NB4 (cell line): ENCODE measurements around the gene TMPRSS3.

Experiments
- POLR2A ChIP-seq: IDR thresholded peaks from 2 replicates; pipeline ENCODE4 v1.6.1; 2011; ENCODE audit warnings: mild to moderate bottlenecking; ENCODE audit not compliant: insufficient read length; ENCODE audit errors: extremely low read depth
- TF ChIP-seq, protein P1 (sequence below): IDR thresholded peaks from one replicate; pipeline ENCODE4 v1.5.1; 2012; ENCODE audit warnings: low read depth, low read length

DNA sequence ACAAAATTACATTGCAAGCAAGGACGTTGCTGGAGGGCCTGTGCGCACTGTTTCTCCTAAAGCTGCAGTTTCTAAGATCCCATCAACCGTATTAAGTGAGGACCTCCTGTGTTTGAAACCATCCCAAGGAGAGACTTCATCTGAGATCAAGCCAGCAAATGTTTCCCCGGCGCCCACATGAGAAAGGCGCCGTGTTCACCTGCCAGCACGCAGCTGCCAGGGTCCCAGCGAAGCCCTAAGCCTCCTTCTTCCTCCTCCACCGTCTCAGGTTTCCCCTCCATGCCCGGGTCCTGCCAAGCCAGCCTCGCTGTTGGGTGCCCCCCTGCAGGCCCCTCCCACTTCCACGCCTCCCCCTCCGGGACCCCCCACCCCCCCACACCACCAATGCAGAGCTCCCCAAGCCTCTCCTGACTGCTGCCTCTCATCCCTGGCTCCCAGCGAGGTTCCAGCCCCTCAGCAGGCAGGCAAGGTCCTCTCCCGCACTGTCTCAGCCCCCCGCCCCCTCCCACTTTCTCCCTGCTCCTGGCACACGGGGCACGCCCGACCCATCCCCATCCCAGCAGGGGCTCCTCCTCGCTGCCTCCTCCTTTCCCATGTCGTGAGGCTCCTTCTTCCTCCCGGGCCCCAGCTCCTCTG lies 20.9 kb downstream of the TMPRSS3 start:
- TF ChIP-seq, protein P1, sequence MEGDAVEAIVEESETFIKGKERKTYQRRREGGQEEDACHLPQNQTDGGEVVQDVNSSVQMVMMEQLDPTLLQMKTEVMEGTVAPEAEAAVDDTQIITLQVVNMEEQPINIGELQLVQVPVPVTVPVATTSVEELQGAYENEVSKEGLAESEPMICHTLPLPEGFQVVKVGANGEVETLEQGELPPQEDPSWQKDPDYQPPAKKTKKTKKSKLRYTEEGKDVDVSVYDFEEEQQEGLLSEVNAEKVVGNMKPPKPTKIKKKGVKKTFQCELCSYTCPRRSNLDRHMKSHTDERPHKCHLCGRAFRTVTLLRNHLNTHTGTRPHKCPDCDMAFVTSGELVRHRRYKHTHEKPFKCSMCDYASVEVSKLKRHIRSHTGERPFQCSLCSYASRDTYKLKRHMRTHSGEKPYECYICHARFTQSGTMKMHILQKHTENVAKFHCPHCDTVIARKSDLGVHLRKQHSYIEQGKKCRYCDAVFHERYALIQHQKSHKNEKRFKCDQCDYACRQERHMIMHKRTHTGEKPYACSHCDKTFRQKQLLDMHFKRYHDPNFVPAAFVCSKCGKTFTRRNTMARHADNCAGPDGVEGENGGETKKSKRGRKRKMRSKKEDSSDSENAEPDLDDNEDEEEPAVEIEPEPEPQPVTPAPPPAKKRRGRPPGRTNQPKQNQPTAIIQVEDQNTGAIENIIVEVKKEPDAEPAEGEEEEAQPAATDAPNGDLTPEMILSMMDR = no peak
- TF ChIP-seq POLR2A = no peak
